ENCODE measurements around the gene GIN1.
"Not testable (repeated sequence)": the region's sequence is repeated elsewhere in the genome, so short reads cannot be mapped to it uniquely, and the experiment has no call there.

GIN1 gene, protein sequence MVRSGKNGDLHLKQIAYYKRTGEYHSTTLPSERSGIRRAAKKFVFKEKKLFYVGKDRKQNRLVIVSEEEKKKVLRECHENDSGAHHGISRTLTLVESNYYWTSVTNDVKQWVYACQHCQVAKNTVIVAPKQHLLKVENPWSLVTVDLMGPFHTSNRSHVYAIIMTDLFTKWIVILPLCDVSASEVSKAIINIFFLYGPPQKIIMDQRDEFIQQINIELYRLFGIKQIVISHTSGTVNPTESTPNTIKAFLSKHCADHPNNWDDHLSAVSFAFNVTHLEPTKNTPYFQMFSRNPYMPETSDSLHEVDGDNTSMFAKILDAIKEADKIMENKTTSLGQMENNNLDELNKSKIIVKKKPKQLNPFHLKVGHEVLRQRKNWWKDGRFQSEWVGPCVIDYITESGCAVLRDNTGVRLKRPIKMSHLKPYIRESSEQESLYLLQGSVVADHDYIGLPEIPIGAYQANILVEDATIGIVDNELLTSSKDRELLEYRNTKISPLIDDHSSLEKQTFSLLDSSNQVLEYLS

GRCh38 chr5:103119765-103120606, at the start of gene GIN1, which contains the start of gene PPIP5K2:
GIN1 (minus strand) TSS chr5:103120138; CDS start chr5:103108707, 11,431 bp downstream.
PPIP5K2 (plus strand) TSS chr5:103120301; CDS start chr5:103129590, 9,289 bp downstream.
- peak; percentile 84 to 95 (median 92) for DNase-seq (ENCODE audit: low read depth in 3 of 3, low spot score in 1 of 3)

- no peak for DNase-seq (ENCODE audit: low read depth in 3 of 3, low spot score in 1 of 3)
These were observed 46.8 kb upstream of the GIN1 start for GRCh38 chr5:103166706-103167105.

GRCh38 chr5:103151156-103151555, 31.2 kb upstream of the GIN1 start:
- no peak for DNase-seq (ENCODE audit: low read depth in 3 of 3, low spot score in 1 of 3)

DNA sequence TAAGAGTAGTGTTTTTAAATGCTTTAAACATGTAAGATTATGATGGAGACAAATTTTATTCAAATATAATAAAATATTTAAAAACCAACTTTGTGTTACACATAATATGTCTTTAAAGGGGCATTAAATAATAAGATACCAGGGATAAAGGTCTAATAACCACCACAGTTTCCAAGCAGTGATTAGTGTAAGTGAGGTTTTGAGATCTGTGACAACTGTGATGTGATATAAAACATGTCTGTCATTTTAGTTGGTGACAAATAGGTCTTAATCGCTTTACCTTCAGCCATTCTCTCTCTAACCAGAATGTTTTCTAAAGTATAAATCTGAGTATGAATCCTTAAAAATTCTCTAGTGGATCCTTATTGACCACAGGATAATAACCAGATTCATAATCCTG, 28.3 kb upstream of the GIN1 start:
- DNase-seq (ENCODE audit: low read depth in 3 of 3, low spot score in 1 of 3): no peak

GRCh38 chr5:103145196-103145595, 25.3 kb upstream of the GIN1 start:
- DNase-seq (ENCODE audit: low read depth in 3 of 3, low spot score in 1 of 3): no peak

GRCh38 chr5:103142132-103142531, 22.2 kb upstream of the GIN1 start:
- not testable (repeated sequence) for DNase-seq (ENCODE audit: low read depth in 3 of 3, low spot score in 1 of 3)

DNA sequence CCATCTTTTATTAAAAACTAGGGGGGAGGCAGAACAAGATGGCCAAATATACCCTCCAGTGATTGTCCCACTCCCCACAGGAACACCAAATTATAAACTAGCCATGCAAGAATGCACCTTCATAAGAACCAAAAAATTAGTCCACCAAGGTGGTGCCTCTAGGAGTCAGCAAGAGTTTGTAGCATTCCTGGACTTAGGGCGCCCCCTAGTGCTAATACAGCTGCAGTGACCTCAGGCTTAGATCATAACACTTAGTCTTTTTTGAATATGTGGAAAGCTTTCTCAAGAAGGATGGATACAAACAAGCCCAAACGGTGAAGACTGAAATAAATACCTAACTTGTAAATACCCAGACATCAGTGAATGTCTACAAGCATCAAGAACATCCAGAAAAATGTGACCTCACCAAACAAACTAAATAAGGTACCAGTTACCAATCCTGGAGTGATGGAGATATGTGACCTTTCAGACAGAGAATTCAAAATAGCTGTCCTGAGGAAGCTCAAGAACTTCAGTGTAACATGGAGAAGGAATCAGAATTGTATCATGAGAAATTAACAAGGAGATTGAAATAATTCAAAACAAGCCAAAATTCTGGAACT, 19.4 kb upstream of the GIN1 start:
- peak; percentile 56 to 67 (median 63) for DNase-seq (ENCODE audit: low read depth in 3 of 3, low spot score in 1 of 3)

DNA sequence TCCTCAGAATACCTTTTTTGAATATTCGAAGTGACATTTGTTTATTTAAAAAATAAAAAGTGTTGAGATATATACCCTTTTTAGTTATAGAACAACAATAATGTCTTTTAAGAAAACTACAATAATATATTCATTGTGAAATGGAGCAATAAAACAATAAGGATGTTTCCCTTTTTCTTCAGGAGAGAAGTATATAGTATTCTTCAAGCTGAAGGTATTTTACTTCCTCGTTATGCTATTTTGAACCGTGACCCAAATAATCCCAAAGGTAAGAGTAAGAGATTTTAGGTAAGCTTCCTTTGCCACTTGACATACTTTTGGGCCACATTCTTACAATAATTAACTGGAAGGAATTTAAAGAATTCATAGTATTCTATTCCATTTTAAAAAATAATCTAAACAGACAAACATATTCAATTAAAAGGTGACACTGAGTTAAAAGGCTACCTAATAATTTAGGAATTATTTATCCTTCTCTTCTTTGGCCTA, 18.3 kb upstream of the GIN1 start:
- DNase-seq (ENCODE audit: low read depth in 3 of 3, low spot score in 1 of 3): no peak

- no peak for DNase-seq (ENCODE audit: low read depth in 3 of 3, low spot score in 1 of 3)
These were observed 15.5 kb upstream of the GIN1 start for GRCh38 chr5:103135461-103135860.

DNA sequence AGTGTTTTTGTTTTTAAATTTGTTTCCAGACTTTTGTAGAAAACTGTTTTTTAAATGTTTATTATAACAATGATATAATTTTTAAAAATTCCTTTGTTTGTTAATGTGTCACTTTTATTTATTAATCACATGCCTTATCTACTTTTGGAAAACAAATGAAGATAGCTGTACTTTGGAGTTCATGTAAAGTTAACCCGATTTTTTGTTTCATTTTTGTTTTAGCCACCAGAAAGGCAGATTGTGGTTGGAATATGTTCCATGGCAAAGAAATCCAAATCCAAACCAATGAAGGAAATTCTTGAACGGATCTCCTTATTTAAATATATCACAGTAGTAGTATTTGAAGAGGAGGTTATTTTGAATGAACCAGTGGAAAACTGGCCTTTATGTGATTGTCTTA, 13.3 kb upstream of the GIN1 start:
- DNase-seq (ENCODE audit: low read depth in 3 of 3, low spot score in 1 of 3): no peak

GRCh38 chr5:103132684-103133083, 12.7 kb upstream of the GIN1 start:
- no peak for DNase-seq (ENCODE audit: low read depth in 3 of 3, low spot score in 1 of 3)

DNA sequence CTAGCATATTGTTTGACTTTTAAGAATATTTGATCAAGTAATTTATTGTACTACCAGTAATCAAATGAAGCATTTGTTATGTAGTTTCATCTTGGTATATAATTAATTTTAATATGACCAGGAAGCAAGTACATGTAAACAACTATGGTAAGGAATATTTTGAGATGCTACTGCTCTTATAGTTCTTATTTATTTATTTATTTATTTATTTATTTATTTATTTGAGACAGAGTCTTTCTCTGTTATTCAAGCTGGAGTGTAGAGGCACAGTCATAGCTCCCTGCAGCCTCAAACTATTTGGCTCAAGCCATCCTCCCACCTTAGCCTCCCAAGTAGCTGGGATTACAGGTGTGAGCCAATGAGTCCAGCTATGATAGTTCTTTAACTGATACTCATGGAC, 8.3 kb upstream of the GIN1 start:
- DNase-seq (ENCODE audit: low read depth in 3 of 3, low spot score in 1 of 3): no peak

DNA sequence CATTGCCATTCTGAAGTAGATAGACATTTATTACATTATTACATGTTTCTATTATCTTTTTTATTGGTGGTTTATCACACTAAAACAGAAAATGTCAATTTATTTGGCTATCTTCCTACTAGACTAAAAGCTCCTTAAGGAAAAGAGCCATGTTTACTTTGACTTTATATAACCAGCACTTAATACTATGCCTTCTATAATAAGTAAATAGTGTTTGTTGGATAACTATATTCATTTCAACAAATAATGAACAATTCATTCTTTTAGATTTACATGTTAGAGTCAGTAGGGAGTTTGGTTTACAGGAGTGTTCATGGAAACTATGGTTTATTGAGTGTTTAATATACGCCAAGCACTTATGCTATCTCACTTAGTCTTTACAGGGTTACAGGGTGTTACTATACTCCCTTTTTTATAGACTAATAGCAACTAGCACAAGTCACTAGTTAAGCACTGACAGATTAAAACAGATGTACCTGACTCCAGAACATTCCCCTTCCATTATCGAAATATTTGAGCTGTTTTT, 7.4 kb upstream of the GIN1 start:
- no peak for DNase-seq (ENCODE audit: low read depth in 3 of 3, low spot score in 1 of 3)

DNA sequence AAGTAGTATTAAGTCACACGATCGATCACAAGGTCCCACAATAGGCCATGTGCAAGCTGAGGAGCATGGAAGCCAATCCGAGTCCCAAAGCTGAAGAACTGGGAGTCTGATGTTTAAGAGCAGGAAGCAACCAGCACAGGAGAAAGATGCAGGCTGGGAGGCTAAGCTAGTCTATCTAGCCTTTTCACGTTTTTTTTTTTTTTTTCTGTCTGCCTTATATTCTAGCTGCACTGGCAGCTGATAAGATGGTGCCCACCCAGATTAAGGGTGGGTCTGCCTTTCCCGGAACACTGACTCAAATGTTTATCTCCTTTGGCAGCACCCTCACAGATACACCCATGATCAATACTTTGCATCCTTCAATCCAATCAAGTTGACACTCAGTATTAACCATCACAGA, 6.6 kb upstream of the GIN1 start:
- no peak for DNase-seq (ENCODE audit: low read depth in 3 of 3, low spot score in 1 of 3)

DNA sequence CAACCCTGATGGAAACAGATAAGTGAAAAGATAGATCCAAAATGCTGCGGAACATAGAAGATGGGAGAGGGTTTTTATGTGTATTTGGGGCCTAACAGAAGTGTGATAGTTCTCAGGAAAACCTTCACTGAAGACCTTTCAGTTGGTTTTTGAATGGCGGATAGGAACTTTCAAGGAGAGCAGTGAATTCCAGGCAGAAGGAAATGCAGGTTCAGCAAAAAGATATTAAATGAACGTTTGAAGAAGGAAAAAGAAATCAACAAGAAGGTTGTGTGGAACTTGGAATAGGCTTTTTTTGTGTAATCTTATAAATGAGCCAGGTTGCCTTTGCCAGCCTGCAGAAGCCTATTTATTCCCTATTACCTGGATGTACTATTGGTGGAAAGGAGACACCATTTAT, 2.3 kb upstream of the GIN1 start:
- no peak for DNase-seq (ENCODE audit: low read depth in 3 of 3, low spot score in 1 of 3)

GRCh38 chr5:103120607-103121200, 766 bp upstream of the GIN1 start:
- DNase-seq (ENCODE audit: low read depth in 3 of 3, low spot score in 1 of 3): no peak

DNA sequence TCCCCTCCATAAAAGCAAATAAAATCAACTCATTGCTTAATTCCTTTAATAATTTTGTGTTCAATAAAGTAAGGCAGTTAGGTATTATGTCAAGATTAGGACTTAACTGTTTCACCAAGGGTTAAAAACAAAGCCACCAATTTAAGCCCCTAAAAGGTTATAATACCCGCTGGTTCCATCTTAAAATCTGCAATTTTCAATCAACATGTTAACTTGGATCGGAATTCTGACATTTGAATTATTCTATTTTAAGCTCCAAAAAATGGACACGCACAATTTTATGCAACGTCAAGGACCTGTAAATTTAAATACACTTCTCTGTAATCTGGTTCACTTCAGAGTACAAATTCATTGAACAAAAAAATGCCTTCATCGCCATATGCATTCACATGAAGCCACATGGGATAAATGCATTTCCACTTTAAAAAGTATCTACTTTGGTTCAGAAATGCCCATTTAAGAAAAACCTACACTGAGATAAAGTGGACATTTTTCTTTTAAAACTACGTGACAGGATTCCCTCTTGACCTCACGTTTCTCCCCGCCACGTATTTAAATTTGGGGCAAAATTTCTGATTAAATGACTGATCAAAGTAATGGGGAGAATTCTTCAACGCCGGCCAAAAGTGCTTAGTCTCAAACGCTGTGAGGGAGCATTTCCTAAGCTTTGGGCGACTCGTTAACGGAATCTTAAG, 721 bp downstream of the GIN1 start:
- no peak for DNase-seq (ENCODE audit: low read depth in 3 of 3, low spot score in 1 of 3)

DNA sequence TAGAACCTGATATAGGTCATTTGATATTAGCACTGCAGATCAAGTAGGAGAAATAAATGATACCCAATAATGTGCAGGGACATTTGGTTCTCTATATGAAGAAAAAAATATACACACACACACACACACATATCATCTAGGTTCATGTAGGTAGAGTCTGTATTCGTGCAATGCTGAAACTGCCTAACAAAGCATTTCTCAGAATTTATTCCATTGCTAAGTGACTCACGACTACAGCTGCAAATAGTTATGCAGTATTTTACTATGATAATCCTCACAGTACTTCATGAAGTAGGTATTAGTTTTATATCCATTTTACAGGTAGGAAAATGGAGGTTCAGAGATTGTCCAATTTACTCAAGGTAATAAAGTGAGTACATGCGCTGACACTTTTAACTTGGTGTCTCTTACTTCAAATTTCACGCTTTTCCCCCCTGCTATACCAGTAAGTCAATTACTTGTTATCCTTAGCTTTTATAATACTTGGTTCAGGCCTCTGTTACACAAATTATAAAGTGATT, 2.4 kb downstream of the GIN1 start:
- DNase-seq (ENCODE audit: low read depth in 3 of 3, low spot score in 1 of 3): no peak

DNA sequence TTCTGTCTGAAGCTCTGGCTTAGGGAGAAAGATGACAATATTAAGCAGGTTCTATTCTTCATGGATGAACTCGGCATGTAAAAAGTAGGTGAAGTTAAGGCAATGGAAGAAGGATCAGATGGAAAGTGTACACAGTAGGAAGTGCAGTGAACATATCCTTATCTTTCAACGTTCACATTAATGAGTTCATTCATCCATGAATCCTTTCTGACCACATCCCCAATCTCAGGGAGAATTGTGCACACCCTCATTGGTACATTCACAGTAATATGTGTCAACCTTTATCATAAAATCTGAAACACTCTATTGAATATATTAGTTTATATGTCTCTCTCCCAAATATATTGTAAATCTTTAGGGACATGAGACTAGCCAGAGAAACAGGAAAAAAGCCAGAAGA, 5.5 kb downstream of the GIN1 start:
- no peak for DNase-seq (ENCODE audit: low read depth in 3 of 3, low spot score in 1 of 3)

GRCh38 chr5:103112910-103113309, 7.0 kb downstream of the GIN1 start:
- no peak for DNase-seq (ENCODE audit: low read depth in 3 of 3, low spot score in 1 of 3)

Measured in stimulated activated CD4-positive, alpha-beta T cell treated with anti-CD3 and anti-CD28 coated beads, TNF-alpha, amount 100 ng/mL, for 1 hour (primary cell).